ENCODE measurements around the gene TTC13.

Gene TTC13

DNA sequence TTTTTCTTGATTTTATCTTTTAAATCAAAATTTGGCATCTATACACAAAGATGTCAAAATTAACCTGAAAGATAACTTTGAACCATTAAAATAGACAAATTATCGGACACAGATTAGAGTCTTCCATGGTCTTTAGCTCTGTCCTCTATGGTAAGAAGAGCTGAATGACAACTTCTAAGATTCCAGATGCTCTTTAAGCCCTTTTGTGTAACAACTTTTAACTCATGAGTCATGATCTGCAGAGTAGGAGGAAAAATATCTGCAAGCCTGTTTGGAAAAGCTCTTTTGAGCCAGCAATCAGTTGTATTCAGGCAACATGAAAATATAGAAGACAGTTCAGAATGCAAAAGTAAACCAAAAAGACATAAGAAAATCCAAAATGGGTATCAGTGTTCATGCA is 37.8 kb downstream of the TTC13 start:
- DNase-seq = no peak

DNA sequence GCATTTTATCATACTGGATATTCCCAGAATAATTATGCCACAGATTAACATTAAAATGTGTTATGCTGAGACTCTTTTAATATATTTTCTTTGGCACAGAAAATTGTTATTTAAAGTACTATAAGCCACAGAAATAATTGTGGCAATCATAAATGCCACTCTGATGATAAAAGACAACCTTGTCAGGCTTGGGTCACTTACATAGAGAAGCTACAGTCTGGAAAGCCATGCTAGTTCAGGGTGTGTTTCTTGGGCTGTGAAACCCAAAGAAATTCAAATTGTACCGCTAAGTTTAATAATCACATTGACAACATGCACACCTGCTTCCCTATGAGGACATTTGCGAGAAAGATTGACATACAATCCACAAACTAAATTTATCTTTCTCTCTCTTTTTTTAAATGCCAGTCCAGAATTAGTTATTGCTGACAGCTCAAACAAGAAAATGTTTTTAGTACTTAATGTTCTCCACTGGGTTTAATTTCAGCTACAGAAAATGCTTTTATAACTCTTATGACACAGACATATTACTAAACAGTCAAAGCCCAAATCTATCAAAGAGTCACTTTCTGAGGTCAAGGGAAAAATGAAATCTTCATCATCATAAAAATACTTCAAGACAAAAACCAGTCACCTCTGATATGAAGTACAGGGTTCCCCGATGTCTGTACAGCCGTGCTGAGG is 38.7 kb downstream of the TTC13 start:
- DNase-seq = no peak

GRCh38 chr1:230938924-230939368 is 39.7 kb downstream of the TTC13 start:
- DNase-seq = no peak

GRCh38 chr1:230937371-230937770 is 41.3 kb downstream of the TTC13 start:
- no peak for DNase-seq

- no peak for DNase-seq
These were observed 42.2 kb downstream of the TTC13 start for GRCh38 chr1:230936475-230936874.

- DNase-seq = no peak
These were observed 42.8 kb downstream of the TTC13 start for GRCh38 chr1:230935852-230936251.

GRCh38 chr1:230930986-230931385 is 47.7 kb downstream of the TTC13 start:
- no peak for DNase-seq

GRCh38 chr1:230926182-230926581 is 52.5 kb downstream of the TTC13 start:
- no peak for DNase-seq

- DNase-seq = no peak
These were observed 53.1 kb downstream of the TTC13 start for GRCh38 chr1:230925608-230926007.

DNA sequence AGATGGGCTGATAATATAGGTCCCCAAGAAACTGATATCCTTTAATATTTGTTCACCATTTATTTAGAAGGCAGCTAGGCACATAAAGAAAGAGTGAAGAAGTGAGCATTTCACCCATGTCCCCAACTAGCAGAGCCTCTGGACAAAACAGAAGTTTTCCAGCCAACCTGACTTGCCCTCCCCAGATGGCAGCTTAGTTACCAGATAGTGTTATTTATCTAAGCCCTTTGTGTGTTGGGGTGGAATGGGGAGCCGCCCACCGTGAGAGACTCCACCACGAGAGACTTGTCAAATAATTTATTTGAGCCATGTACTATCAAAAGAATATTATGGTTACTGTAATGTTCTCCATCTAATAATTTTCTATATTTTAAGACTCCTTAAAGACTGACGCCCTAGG is 55.5 kb downstream of the TTC13 start:
- DNase-seq = no peak

DNA sequence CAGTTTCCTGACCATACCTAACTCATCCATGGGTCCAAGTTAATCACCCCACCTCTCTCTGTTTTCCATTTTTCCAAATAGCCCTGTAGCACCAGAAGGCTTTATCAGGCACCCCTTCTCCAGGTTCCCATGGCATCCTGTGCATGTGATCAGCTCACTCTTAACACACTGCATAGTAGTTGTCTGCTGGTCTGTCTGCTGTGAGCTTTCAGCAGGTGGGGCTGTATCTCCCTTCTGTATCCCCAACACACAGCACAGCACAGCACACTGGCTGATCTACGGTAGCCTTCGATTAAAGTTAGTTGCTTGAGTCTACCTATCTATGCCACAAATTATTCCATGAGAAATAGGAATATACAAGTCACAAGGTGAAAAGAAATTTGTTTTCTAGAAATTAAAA is 56.0 kb downstream of the TTC13 start:
- peak; percentile 9 for DNase-seq

DNA sequence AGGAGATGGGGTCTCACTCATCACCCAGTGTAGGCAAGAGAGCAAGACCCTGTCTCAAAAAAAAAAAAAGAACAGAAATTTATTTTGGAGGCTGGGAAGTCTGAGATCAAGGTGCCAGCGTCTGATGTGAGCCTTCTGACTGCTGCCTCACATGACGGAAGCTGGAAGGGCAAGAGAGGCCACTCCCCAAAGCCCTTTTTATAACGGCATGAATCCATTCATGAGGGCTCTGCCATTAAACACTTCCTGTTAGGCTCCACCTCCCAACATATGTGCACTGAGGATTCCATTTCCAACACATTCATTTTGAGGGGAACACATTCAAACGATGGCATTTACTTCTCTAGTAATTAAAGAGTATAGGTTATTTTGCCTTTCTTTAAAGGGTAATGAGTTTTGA is 59.5 kb downstream of the TTC13 start:
- DNase-seq = peak; percentile 10

GRCh38 chr1:230917284-230918135 is 61.2 kb downstream of the TTC13 start:
- peak; percentile 94 for DNase-seq

GRCh38 chr1:230916587-230917283 is 61.9 kb downstream of the TTC13 start:
- no peak for DNase-seq

- no peak for DNase-seq
These were observed 63.6 kb downstream of the TTC13 start for GRCh38 chr1:230915078-230915477.

- no peak for DNase-seq
These were observed 65.2 kb downstream of the TTC13 start for GRCh38 chr1:230913496-230913895.

- DNase-seq = no peak
These were observed 67.9 kb downstream of the TTC13 start for GRCh38 chr1:230910755-230911117.

- no peak for DNase-seq
These were observed 68.5 kb downstream of the TTC13 start for GRCh38 chr1:230909974-230910754.

DNA sequence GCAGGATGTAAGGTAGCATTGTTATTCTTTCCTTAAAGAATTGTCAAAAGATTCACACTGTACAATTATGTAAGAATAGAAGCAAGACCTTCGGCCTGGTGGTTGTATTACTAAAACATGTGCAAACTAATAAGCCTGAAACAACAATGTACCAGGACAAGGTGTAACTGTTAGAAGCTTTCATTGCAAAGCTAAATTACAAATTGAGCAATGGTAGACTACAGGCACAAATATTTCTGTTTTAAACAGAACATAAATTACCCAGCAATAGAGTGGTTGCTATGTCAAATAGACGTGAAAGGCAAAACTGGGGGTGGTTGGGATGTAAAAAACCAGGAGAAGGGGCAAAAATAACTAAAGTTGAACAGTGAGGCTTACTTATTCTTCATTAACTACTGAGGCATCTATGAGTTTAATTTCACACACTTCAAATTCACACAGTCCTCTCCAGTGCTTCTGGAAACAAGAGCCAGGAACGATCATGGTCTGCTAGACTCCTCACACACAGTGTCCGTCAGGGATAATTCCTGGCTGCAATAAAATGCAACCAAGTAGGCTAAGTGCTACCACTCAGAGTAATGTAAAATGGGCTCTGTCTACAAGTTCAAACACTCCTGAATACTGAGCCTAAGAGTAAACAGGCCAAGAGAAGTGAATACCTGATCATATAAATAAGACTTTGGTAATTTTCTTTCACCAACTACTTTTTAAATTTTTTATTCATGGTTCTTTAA is 71.0 kb downstream of the TTC13 start:
- DNase-seq = no peak

DNA sequence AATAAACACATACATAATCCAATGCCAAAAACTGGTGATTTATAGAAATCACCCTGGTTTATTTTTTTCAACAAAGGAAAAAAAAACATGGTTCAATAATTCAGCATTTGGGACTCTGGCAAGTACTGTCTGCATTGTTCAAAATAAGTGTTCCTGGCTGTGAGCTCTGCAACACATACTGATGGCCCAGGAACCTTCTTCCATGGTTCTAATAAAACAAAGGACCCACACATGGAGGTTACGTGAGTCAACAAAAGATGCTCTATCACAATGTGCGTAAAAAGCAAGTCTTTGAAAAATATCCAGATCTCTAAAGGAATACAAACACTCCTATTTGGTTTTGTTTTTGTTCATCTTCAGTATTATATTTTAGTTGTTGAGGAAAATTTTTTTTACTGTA is 72.4 kb downstream of the TTC13 start:
- no peak for DNase-seq

GRCh38 chr1:230905733-230906132 is 72.9 kb downstream of the TTC13 start:
- no peak for DNase-seq

GRCh38 chr1:230902349-230902923 is 76.2 kb downstream of the TTC13 start:
- no peak for DNase-seq

Measured in DMS53 (cell line).